Pancreas (tissue), 10 donors: ENCODE results near the gene LRRC37A3. TPM values are rescaled to one million over a fixed set of nuclear protein-coding genes. Genes with fewer than 3 reads are reported as not detected.
"Not testable (repeated sequence)": the region's sequence is repeated elsewhere in the genome, so short reads cannot be mapped to it uniquely, and the experiment has no call there.

Experiments used
- ATAC-seq, 4 donors: fragments of 200-7000 bp; cut with Tn5 transposase; one replicate each; pipeline versions ENCODE4 v1.8.0 to v1.9.1; 2020; ENCODE audit warnings: mild to moderate bottlenecking in 4 of 4, moderate library complexity in 4 of 4
- DNase-seq, 6 donors: peaks; one replicate each; pipeline ENCODE4 v3.0.0-alpha.2; 2020
- FAIRE-seq: peaks from 2 replicates; lab custom pipeline; 2012; peaks lifted over from hg19 to GRCh38; lab: Jason Lieb, UNC
- H3K27ac ChIP-seq, 4 donors: fragments of 200-600 bp; sonication (generic); 1 replicate in 3 of 4; 2 replicates in 1 of 4; pipeline versions ENCODE4 v1.5.0 to v1.8.0; 2020
- H3K27me3 ChIP-seq, 4 donors: fragments of 200-600 bp; one replicate each; pipeline ENCODE4 v1.8.0; 2021
- H3K36me3 ChIP-seq, 3 donors: fragments of 200-600 bp; sonication (generic) in 1 of 3; one replicate each; pipeline versions ENCODE4 v1.5.0 to v1.8.0; 2020 to 2021
- H3K4me1 ChIP-seq, 3 donors: fragments of 200-600 bp; one replicate each; pipeline ENCODE4 v1.8.0; 2021
- H3K4me3 ChIP-seq, 4 donors: fragments of 200-600 bp; sonication (generic) in 2 of 4; one replicate each; pipeline versions ENCODE4 v1.5.0 to v1.8.0; 2020 to 2021
- H3K9me3 ChIP-seq, 4 donors: fragments of 200-600 bp; one replicate each; pipeline ENCODE4 v1.8.0; 2021
- CTCF ChIP-seq, 4 donors: fragments of 200-600 bp; sonication (generic) in 3 of 4; IDR thresholded peaks; one replicate each; pipeline versions ENCODE4 v1.5.0 to v1.8.0; 2021; ENCODE audit warnings: antibody characterized with exemption in 4 of 4
- WGBS, 2 donors: extraction: QIAGEN DNeasy Blood & Tissue Kit; methylation state at CpG; one replicate each; pipeline ENCODE4 v1.1.7; 2013; 5-methylcytosine and 5-hydroxymethylcytosine counted together
- intact Hi-C, 3 donors: fragments of 100-400 bp; cut with DNase I; formaldehyde crosslinking; loops; one replicate each; pipeline versions ENCODE4 v1.11.1 to v1.14.2; 2022
- polyA plus RNA-seq, 2 donors: library from polyadenylated mRNA; stranded (reverse); fragments of 200-250 nt; gene quantifications; one replicate each; pipeline ENCODE4 v1.2.3, GENCODE V29; 2013
- total RNA-seq, 6 donors: library from RNA; stranded (reverse); fragmentation: NEBNext Ultra II Directional in 4 of 6; extraction: Animal tissue kit (Norgen Biotek cat#: 25700) in 4 of 6; gene quantifications; one replicate each; pipeline versions ENCODE4 v1.2.1 to v1.2.4, GENCODE V29; 2021 to 2023
- donor health status: healthy with polysubstance abuse.
- donor health status: DM: no; HTN: no; CAD: no; lungs with moderate emphysema.
- donor health status: DM: no; HTN: no; CAD: no.
- donor health status: control.
- donor health status: control.
- donor health status: Bipolar disorder and iron deficiency.
- donor health status: DM: yes; HTN: yes; CAD: no.
- donor health status: DM: no; HTN: no; CAD: no.
- donor health status: DM: no; HTN: no; CAD: no.
- donor health status: DM: yes; HTN: yes; CAD: no.

LRRC37A3 gene
- total and polyA plus RNA-seq, 8 donors: 2.9 to 12.1 (median 7.8) TPM

- no peak for DNase-seq
- no peaks in the 10 kb centered on the region for H3K27me3 ChIP-seq
- intact Hi-C loops: no loop called here
- no peak overlapping the region for H3K4me3 ChIP-seq
- H3K27ac ChIP-seq: no peak overlapping the region
- H3K9me3 ChIP-seq: no peaks in the 10 kb centered on the region
- no peaks in the 10 kb centered on the region for H3K36me3 ChIP-seq
- TF ChIP-seq CTCF (IDR thresholded peaks at IDR 0.05): no peak
- no peaks in the 10 kb centered on the region for H3K4me1 ChIP-seq
- no peak for FAIRE-seq
- ATAC-seq: no peak
- WGBS, 2 donors: 94% methylated on average over 4 of the region's 4 CpGs
Measured at GRCh38 chr17:64940055-64940454, 20.8 kb upstream of the LRRC37A3 start.

GRCh38 chr17:64938925-64939474, 19.7 kb upstream of the LRRC37A3 start:
- TF ChIP-seq CTCF (IDR thresholded peaks at IDR 0.05): peak in 3 of 4 donors; percentile 16 to 21 (median 18)
- ATAC-seq (peak in 3 of 4 donors; percentile 60 to 90 (median 86)), FAIRE-seq (no peak), DNase-seq (peak in 3 of 6 donors; percentile 31 to 68 (median 39))
- Histone ChIP-seq H3K27ac (no peak overlapping the region), H3K4me1 (no peaks in the 10 kb centered on the region), H3K4me3 (no peak overlapping the region), H3K36me3 (no peaks in the 10 kb centered on the region), H3K27me3 (no peaks in the 10 kb centered on the region), H3K9me3 (no peaks in the 10 kb centered on the region)
- WGBS, 2 donors: 60 to 79% methylated on average over 11 of the region's 11 CpGs
- intact Hi-C loops: no loop called here

- no peak for FAIRE-seq
- no peak for DNase-seq
- TF ChIP-seq CTCF (IDR thresholded peaks at IDR 0.05): no peak
- H3K9me3 ChIP-seq: no peaks in the 10 kb centered on the region
- no peak overlapping the region for H3K4me3 ChIP-seq
- H3K27ac ChIP-seq: no peak overlapping the region
- H3K36me3 ChIP-seq: no peaks in the 10 kb centered on the region
- no peaks in the 10 kb centered on the region for H3K27me3 ChIP-seq
- no peak for ATAC-seq
- intact Hi-C loops: no loop called here
- no peaks in the 10 kb centered on the region for H3K4me1 ChIP-seq
Measured at GRCh38 chr17:64938290-64938689, 19.0 kb upstream of the LRRC37A3 start.

DNA sequence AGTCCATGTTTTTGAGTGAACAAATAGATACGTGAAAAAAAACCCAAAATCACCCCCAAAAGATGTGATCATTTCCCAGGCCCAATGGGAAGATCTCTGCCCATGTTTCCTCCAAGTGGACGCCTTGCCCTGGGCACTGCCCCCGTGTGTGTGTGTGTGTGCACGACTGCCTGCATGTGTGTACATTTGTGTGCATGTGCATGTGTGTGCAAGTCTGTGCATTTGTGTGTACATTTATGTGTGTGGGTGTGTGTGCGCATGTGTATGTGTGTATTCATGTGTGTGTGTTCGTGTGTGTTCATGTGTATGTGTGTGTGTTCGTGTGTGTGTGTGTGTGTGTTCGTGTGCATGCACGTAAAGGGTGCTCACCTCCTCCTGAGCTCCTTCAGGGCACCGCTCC, 16.8 kb upstream of the LRRC37A3 start:
- no peak for TF ChIP-seq CTCF (IDR thresholded peaks at IDR 0.05)
- FAIRE-seq (no peak), DNase-seq (no peak), ATAC-seq (no peak)
- Histone ChIP-seq H3K36me3 (no peaks in the 10 kb centered on the region), H3K4me3 (no peak overlapping the region), H3K9me3 (no peaks in the 10 kb centered on the region), H3K4me1 (no peaks in the 10 kb centered on the region), H3K27me3 (no peaks in the 10 kb centered on the region), H3K27ac (no peak overlapping the region)
- 89 to 92% methylated on average over 10 of the region's 10 CpGs for WGBS, 2 donors
- intact Hi-C loops: no loop called here

DNA sequence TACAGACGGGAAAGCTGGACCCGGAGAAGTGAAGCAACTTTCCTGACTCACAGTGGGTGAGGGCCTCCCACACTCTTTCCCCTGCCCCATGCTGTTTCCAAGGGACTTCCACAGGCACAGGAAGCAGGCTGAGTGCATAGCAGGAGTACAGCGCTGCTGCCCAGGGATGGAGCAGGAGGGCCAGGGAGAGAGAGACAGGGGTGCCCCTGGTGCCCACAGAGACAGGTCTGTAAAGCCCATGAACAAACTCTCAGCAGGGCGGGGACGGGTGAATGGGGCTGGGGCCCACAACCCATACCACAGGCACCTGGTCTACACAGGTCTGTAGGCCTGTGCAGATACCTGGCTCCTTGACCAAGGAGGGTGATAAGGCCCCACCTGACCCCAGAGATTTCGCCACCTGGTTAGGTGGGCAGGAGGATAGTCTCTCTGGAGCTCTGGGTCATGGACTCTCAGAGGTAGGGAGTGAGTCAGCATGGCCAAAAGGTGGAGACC, 15.1 kb upstream of the LRRC37A3 start:
- peak in 1 of 4 donors; percentile 9 for ATAC-seq
- H3K27ac ChIP-seq, H3K4me3 ChIP-seq, H3K36me3 ChIP-seq, H3K4me1 ChIP-seq, intact Hi-C loops, H3K9me3 ChIP-seq, DNase-seq, FAIRE-seq, H3K27me3 ChIP-seq: not testable (repeated sequence)
- 82 to 86% methylated on average over 5 to 6 of the region's 6 CpGs for WGBS, 2 donors

DNA sequence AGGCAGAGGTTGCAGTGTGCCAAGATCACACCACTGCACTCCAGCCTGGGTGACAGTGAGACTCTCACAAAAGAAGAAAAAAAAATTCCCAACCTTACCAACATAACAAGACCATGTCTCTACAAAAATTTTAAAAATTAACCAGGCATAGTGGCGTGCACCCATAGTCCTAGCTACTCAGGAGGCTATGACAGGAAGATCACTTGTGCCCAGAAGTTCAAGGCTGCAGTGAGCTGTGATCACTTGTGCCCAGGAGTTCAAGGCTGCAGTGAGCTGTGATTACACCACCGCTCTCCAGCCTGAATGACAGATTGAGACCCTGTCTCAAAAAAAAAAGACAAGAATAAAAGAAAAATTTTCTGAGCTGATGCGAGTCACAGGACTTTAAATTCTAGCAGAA, 13.6 kb upstream of the LRRC37A3 start:
- DNase-seq, H3K9me3 ChIP-seq, H3K36me3 ChIP-seq, H3K4me3 ChIP-seq, ATAC-seq, intact Hi-C loops, H3K27me3 ChIP-seq, H3K4me1 ChIP-seq, FAIRE-seq, H3K27ac ChIP-seq: not testable (repeated sequence)
- 66% methylated on average over 3 of the region's 3 CpGs for WGBS, 2 donors

GRCh38 chr17:64930374-64930773, 11.1 kb upstream of the LRRC37A3 start:
- intact Hi-C loops, H3K9me3 ChIP-seq, H3K4me3 ChIP-seq, DNase-seq, H3K4me1 ChIP-seq, FAIRE-seq, H3K27me3 ChIP-seq, H3K27ac ChIP-seq, H3K36me3 ChIP-seq, ATAC-seq: not testable (repeated sequence)
- WGBS, 2 donors: 61 to 75% methylated on average over 5 to 7 of the region's 7 CpGs

GRCh38 chr17:64929419-64930209, 10.3 kb upstream of the LRRC37A3 start:
- FAIRE-seq, H3K9me3 ChIP-seq, DNase-seq, H3K4me3 ChIP-seq, H3K36me3 ChIP-seq, intact Hi-C loops, H3K4me1 ChIP-seq, ATAC-seq, H3K27ac ChIP-seq, H3K27me3 ChIP-seq: not testable (repeated sequence)
- 77 to 81% methylated on average over 4 to 5 of the region's 6 CpGs for WGBS, 2 donors
